GM19023 (cell line): ENCODE results near the gene ATAD5.

Source experiments
- ATAC-seq: cut with Tn5 transposase; IDR thresholded peaks from one replicate; pipeline ENCODE4 v1.9.1; 2021; ENCODE audit warnings: mild to moderate bottlenecking, moderate library complexity; ENCODE audit not compliant: unreplicated experiment

The ATAD5 gene

GRCh38 chr17:30939051-30939689 lies 107.4 kb downstream of the ATAD5 start:
- ATAC-seq: no peak

GRCh38 chr17:30942308-30943079 lies 110.7 kb downstream of the ATAD5 start:
- ATAC-seq: no peak
